ENCODE measurements around the gene KREMEN1.

GRCh38 chr22:29136782-29137700 lies 64.2 kb downstream of the KREMEN1 start:
- TF ChIP-seq, protein P1, sequence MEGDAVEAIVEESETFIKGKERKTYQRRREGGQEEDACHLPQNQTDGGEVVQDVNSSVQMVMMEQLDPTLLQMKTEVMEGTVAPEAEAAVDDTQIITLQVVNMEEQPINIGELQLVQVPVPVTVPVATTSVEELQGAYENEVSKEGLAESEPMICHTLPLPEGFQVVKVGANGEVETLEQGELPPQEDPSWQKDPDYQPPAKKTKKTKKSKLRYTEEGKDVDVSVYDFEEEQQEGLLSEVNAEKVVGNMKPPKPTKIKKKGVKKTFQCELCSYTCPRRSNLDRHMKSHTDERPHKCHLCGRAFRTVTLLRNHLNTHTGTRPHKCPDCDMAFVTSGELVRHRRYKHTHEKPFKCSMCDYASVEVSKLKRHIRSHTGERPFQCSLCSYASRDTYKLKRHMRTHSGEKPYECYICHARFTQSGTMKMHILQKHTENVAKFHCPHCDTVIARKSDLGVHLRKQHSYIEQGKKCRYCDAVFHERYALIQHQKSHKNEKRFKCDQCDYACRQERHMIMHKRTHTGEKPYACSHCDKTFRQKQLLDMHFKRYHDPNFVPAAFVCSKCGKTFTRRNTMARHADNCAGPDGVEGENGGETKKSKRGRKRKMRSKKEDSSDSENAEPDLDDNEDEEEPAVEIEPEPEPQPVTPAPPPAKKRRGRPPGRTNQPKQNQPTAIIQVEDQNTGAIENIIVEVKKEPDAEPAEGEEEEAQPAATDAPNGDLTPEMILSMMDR (IDR thresholded peaks at IDR 0.05; ENCODE audit: low read depth, low read length), result no peak
- TF ChIP-seq MAX (IDR thresholded peaks at IDR 0.05; ENCODE audit: low read depth, low read length) (no peak), MYC (IDR thresholded peaks at IDR 0.05; ENCODE audit: low read depth, low read length) (no peak), POLR2A (IDR thresholded peaks at IDR 0.05; ENCODE audit: extremely low read depth, insufficient read length) (no peak)

All from NB4 (cell line).